ENCODE measurements around the gene GPX4. TPM values are rescaled to one million over a fixed set of nuclear protein-coding genes. Genes with fewer than 3 reads are reported as not detected.
"Not testable (repeated sequence)": the region's sequence is repeated elsewhere in the genome, so short reads cannot be mapped to it uniquely, and the experiment has no call there.

The GPX4 gene
- total RNA-seq, 1 experiment from 2014 or later, result 251 TPM

- Mint-ChIP-seq H3K27ac (ENCODE audit: unreplicated experiment) (no peak overlapping the region), H3K36me3 (ENCODE audit: insufficient read depth, unreplicated experiment) (peaks cover 43% of the 10 kb centered on the region), H3K4me1 (ENCODE audit: low read depth, unreplicated experiment) (no peaks in the 10 kb centered on the region), H3K4me3 (ENCODE audit: low read depth, unreplicated experiment) (no peak overlapping the region), H3K27me3 (ENCODE audit: unreplicated experiment) (no peaks in the 10 kb centered on the region), H3K9me3 (ENCODE audit: low read depth, unreplicated experiment) (no peaks in the 10 kb centered on the region)
- peak; percentile 49 for TF ChIP-seq CTCF (IDR thresholded peaks at IDR 0.05; ENCODE audit: unreplicated experiment)
- intact Hi-C loops (cut with micrococcal nuclease; ENCODE audit: unreplicated experiment), result no loop called here
- no TSS peak for BruUV-seq (replicated peaks)
- CTCF ChIA-PET, result no interaction called here
- peak; percentile 69 for DNase-seq
Measured at GRCh38 chr19:1113030-1113985, 9.5 kb downstream of the GPX4 start.

GRCh38 chr19:1113986-1114483 is 10.2 kb downstream of the GPX4 start:
- TF ChIP-seq CTCF (IDR thresholded peaks at IDR 0.05; ENCODE audit: unreplicated experiment), result no peak
- peaks cover 50% of the 10 kb centered on the region for H3K36me3 Mint-ChIP-seq (ENCODE audit: insufficient read depth, unreplicated experiment)
- BruUV-seq (replicated peaks), result no TSS peak
- CTCF ChIA-PET, result no interaction called here
- no peaks in the 10 kb centered on the region for H3K9me3 Mint-ChIP-seq (ENCODE audit: low read depth, unreplicated experiment)
- no peak overlapping the region for H3K27ac Mint-ChIP-seq (ENCODE audit: unreplicated experiment)
- no peaks in the 10 kb centered on the region for H3K4me1 Mint-ChIP-seq (ENCODE audit: low read depth, unreplicated experiment)
- intact Hi-C loops (cut with micrococcal nuclease; ENCODE audit: unreplicated experiment), result no loop called here
- no peaks in the 10 kb centered on the region for H3K27me3 Mint-ChIP-seq (ENCODE audit: unreplicated experiment)
- no peak overlapping the region for H3K4me3 Mint-ChIP-seq (ENCODE audit: low read depth, unreplicated experiment)
- no peak for DNase-seq

GRCh38 chr19:1114728-1115127 is 10.9 kb downstream of the GPX4 start:
- H3K9me3 Mint-ChIP-seq (ENCODE audit: low read depth, unreplicated experiment); H3K27me3 Mint-ChIP-seq (ENCODE audit: unreplicated experiment); intact Hi-C loops (cut with micrococcal nuclease; ENCODE audit: unreplicated experiment); H3K4me3 Mint-ChIP-seq (ENCODE audit: low read depth, unreplicated experiment); H3K27ac Mint-ChIP-seq (ENCODE audit: unreplicated experiment); CTCF ChIA-PET; BruUV-seq (replicated peaks); H3K4me1 Mint-ChIP-seq (ENCODE audit: low read depth, unreplicated experiment); DNase-seq: not testable (repeated sequence)
- H3K36me3 Mint-ChIP-seq (ENCODE audit: insufficient read depth, unreplicated experiment), result peaks cover 53% of the 10 kb centered on the region

GRCh38 chr19:1115646-1116420 is 12.0 kb downstream of the GPX4 start:
- Mint-ChIP-seq H3K4me1 (ENCODE audit: low read depth, unreplicated experiment) (no peaks in the 10 kb centered on the region), H3K27me3 (ENCODE audit: unreplicated experiment) (no peaks in the 10 kb centered on the region), H3K4me3 (ENCODE audit: low read depth, unreplicated experiment) (no peak overlapping the region), H3K27ac (ENCODE audit: unreplicated experiment) (no peak overlapping the region), H3K9me3 (ENCODE audit: low read depth, unreplicated experiment) (no peaks in the 10 kb centered on the region), H3K36me3 (ENCODE audit: insufficient read depth, unreplicated experiment) (peaks cover 64% of the 10 kb centered on the region)
- no peak for DNase-seq
- intact Hi-C loops (cut with micrococcal nuclease; ENCODE audit: unreplicated experiment), result no loop called here
- TF ChIP-seq CTCF (IDR thresholded peaks at IDR 0.05; ENCODE audit: unreplicated experiment), result no peak
- BruUV-seq (replicated peaks), result no TSS peak
- CTCF ChIA-PET, result interaction anchor here (0.5 to 0.8 kb wide), 2 partner anchors 18 to 74 kb away, joined by 3 read pairs; no protein-coding TSS in a partner anchor
